ENCODE data around the gene SREBF2.

- TF ChIP-seq CTCF (IDR thresholded peaks at IDR 0.05), result no peak
- TF ChIP-seq POLR2AphosphoS5 (IDR thresholded peaks at IDR 0.05), result peak in 2 of 3 donors; percentile 12 to 37
- TF ChIP-seq POLR2A (IDR thresholded peaks at IDR 0.05), result no peak
- TF ChIP-seq EP300 (IDR thresholded peaks at IDR 0.05), result no peak
These were observed 113.9 kb downstream of the SREBF2 start, which contains the start of gene CENPM for GRCh38 chr22:41946629-41947423.
